Osteoblast (primary cell): ENCODE results near the gene SYNE1. TPM values are rescaled to one million over a fixed set of nuclear protein-coding genes. Genes with fewer than 3 reads are reported as not detected.

Source experiments
- DNase-seq: peaks from one replicate; pipeline ENCODE4 v3.0.0; 2011; ENCODE audit warnings: low spot score, mixed read lengths; ENCODE audit not compliant: insufficient read length; ENCODE audit errors: missing footprints
- H2AFZ ChIP-seq: 2 replicates; pipeline ENCODE4 v1.6.0; 2011; ENCODE audit warnings: mild to moderate bottlenecking, low read length
- H3K27ac ChIP-seq: 2 replicates; pipeline ENCODE4 v1.5.1; 2011; ENCODE audit warnings: mild to moderate bottlenecking, low read depth, low read length, moderate library complexity
- H3K27me3 ChIP-seq: 2 replicates; pipeline ENCODE4 v1.6.0; 2012; ENCODE audit warnings: mild to moderate bottlenecking, control low read depth, inconsistent platforms, low read length, moderate library complexity; ENCODE audit not compliant: insufficient read depth
- H3K36me3 ChIP-seq: 2 replicates; pipeline ENCODE4 v1.5.1; 2011; ENCODE audit warnings: mild to moderate bottlenecking, low read length, control low read depth, moderate library complexity; ENCODE audit not compliant: insufficient read depth
- H3K4me1 ChIP-seq: 2 replicates; pipeline ENCODE4 v1.5.1; 2011; ENCODE audit warnings: mild to moderate bottlenecking, low read length, control low read depth, moderate library complexity; ENCODE audit not compliant: insufficient read depth
- H3K4me2 ChIP-seq: 2 replicates; pipeline ENCODE4 v1.6.0; 2011; ENCODE audit warnings: mild to moderate bottlenecking, low read length; ENCODE audit not compliant: insufficient read depth
- H3K4me3 ChIP-seq: fragments of 200-600 bp; sonication (generic); 3 replicates; pipeline ENCODE4 v1.5.1; 2012; ENCODE audit warnings: mild to moderate bottlenecking, low read length, inconsistent platforms; ENCODE audit not compliant: insufficient read depth
- H3K79me2 ChIP-seq: 2 replicates; pipeline ENCODE4 v1.6.0; 2012; ENCODE audit warnings: mild to moderate bottlenecking, low read length, control low read depth, inconsistent platforms; ENCODE audit not compliant: insufficient read depth
- H3K9me3 ChIP-seq: 2 replicates; pipeline ENCODE4 v1.5.1; 2011; ENCODE audit warnings: low read depth, low read length, control low read depth
- H4K20me1 ChIP-seq: 2 replicates; pipeline ENCODE4 v1.6.0; 2012; ENCODE audit warnings: mild to moderate bottlenecking, low read length, control low read depth; ENCODE audit not compliant: insufficient read depth
- CTCF ChIP-seq: IDR thresholded peaks from 2 replicates; pipeline ENCODE4 v1.5.1; 2011; ENCODE audit warnings: mild to moderate bottlenecking, low read depth, low read length, moderate library complexity; ENCODE audit errors: extremely low read depth
- total RNA-seq: library from RNA; depleted of rRNA; stranded (reverse); fragments of >200 nt; gene quantifications from 2 replicates; pipeline ENCODE4 v1.2.3, GENCODE V29; 2012

Gene SYNE1
- total RNA-seq, 1 donor, result 240 TPM

GRCh38 chr6:152268846-152269442, 368.2 kb downstream of the SYNE1 start:
- Histone ChIP-seq H3K27me3 (no peaks in the 10 kb centered on the region), H3K36me3 (peaks cover 8% of the 10 kb centered on the region), H3K4me1 (peaks cover 58% of the 10 kb centered on the region), H3K27ac (peak overlapping the region; percentile 12), H3K9me3 (no peaks in the 10 kb centered on the region), H3K79me2 (no peaks in the 10 kb centered on the region), H4K20me1 (peaks cover 9% of the 10 kb centered on the region), H3K4me3 (no peak overlapping the region), H3K4me2 (peak overlapping the region; percentile 22), H2AFZ (no peak overlapping the region)
- DNase-seq, result peak; percentile 55
- no peak for TF ChIP-seq CTCF

GRCh38 chr6:152267967-152268845, 369.0 kb downstream of the SYNE1 start:
- TF ChIP-seq CTCF, result peak; percentile 64
- H2AFZ ChIP-seq, result no peak overlapping the region
- peak overlapping the region; percentile 12 for H3K27ac ChIP-seq
- H3K27me3 ChIP-seq, result no peaks in the 10 kb centered on the region
- H3K4me2 ChIP-seq, result peak overlapping the region; percentile 22
- H3K79me2 ChIP-seq, result no peaks in the 10 kb centered on the region
- no peaks in the 10 kb centered on the region for H3K9me3 ChIP-seq
- peaks cover 50% of the 10 kb centered on the region for H3K4me1 ChIP-seq
- peaks cover 9% of the 10 kb centered on the region for H4K20me1 ChIP-seq
- H3K36me3 ChIP-seq, result peaks cover 5% of the 10 kb centered on the region
- H3K4me3 ChIP-seq, result no peak overlapping the region
- peak; percentile 38 for DNase-seq

- H3K79me2 ChIP-seq, result no peaks in the 10 kb centered on the region
- peaks cover 20% of the 10 kb centered on the region for H3K36me3 ChIP-seq
- no peak overlapping the region for H3K4me3 ChIP-seq
- H3K4me1 ChIP-seq, result peaks cover 25% of the 10 kb centered on the region
- H3K9me3 ChIP-seq, result no peaks in the 10 kb centered on the region
- H4K20me1 ChIP-seq, result no peaks in the 10 kb centered on the region
- no peak overlapping the region for H3K4me2 ChIP-seq
- no peak overlapping the region for H2AFZ ChIP-seq
- no peaks in the 10 kb centered on the region for H3K27me3 ChIP-seq
- DNase-seq, result no peak
- H3K27ac ChIP-seq, result no peak overlapping the region
- TF ChIP-seq CTCF, result no peak
Observed at GRCh38 chr6:152265651-152266050, 371.5 kb downstream of the SYNE1 start.

GRCh38 chr6:152263582-152263981, 373.6 kb downstream of the SYNE1 start:
- Histone ChIP-seq H3K27ac (no peak overlapping the region), H3K27me3 (no peaks in the 10 kb centered on the region), H4K20me1 (no peaks in the 10 kb centered on the region), H3K4me1 (peaks cover 4% of the 10 kb centered on the region), H3K79me2 (no peaks in the 10 kb centered on the region), H3K9me3 (no peaks in the 10 kb centered on the region), H2AFZ (no peak overlapping the region), H3K4me3 (no peak overlapping the region), H3K36me3 (peaks cover 39% of the 10 kb centered on the region), H3K4me2 (no peak overlapping the region)
- no peak for TF ChIP-seq CTCF
- DNase-seq, result no peak
